Adrenal gland (tissue), 12 donors: Measurements from ENCODE around the gene AGBL1. TPM values are rescaled to one million over a fixed set of nuclear protein-coding genes. Genes with fewer than 3 reads are reported as not detected.

Experiments
- DNase-seq, 7 donors: peaks; one replicate each; pipeline ENCODE4 v3.0.0-alpha.2; 2019 to 2020
- H3K27ac ChIP-seq, 5 donors: fragments of 200-600 bp; sonication (generic) in 4 of 5; 1 replicate in 3 of 5; 2 replicates in 2 of 5; pipeline versions ENCODE4 v1.5.1 to v1.8.0; 2016 to 2020; ENCODE audit warnings: mild to moderate bottlenecking in 1 of 5
- H3K27me3 ChIP-seq: fragments of 200-600 bp; 2 replicates; pipeline ENCODE4 v1.8.0; 2021
- H3K36me3 ChIP-seq, 2 donors: fragments of 200-600 bp; replicated peaks in 1 of 2; 1 replicate in 1 of 2; 2 replicates in 1 of 2; pipeline versions ENCODE4 v1.5.1 to v1.8.0; 2018 to 2022
- H3K4me1 ChIP-seq, 2 donors: fragments of 200-600 bp; replicated peaks in 1 of 2; 1 replicate in 1 of 2; 2 replicates in 1 of 2; pipeline versions ENCODE4 v1.5.1 to v1.8.0; 2018 to 2021
- H3K4me3 ChIP-seq, 4 donors: fragments of 200-600 bp; sonication (generic) in 3 of 4; one replicate each; pipeline ENCODE4 v1.5.1; 2016 to 2018
- H3K9me3 ChIP-seq, 3 donors: fragments of 200-600 bp; sonication (generic) in 1 of 3; replicated peaks in 1 of 3; 1 replicate in 2 of 3; 2 replicates in 1 of 3; pipeline versions ENCODE4 v1.5.1 to v1.8.0; 2016 to 2021
- POLR2A ChIP-seq, 2 donors: fragments of 450-650 bp; IDR thresholded peaks; one replicate each; pipeline ENCODE4 v1.6.1; 2017; ENCODE audit warnings: antibody characterized with exemption in 2 of 2, mild to moderate bottlenecking in 2 of 2, moderate library complexity in 1 of 2
- WGBS, 4 donors: extraction: QIAGEN DNeasy Blood & Tissue Kit in 2 of 4; methylation state at CpG; one replicate each; pipeline versions ENCODE4 v1.1.5 to v1.1.7; 2013 to 2017; 5-methylcytosine and 5-hydroxymethylcytosine counted together
- intact Hi-C, 2 donors: fragments of 100-400 bp; cut with DNase I; formaldehyde crosslinking; loops; one replicate each; pipeline versions ENCODE4 v1.14.1 to v1.15.0; 2022 to 2023
- polyA plus RNA-seq, 3 donors: library from polyadenylated mRNA; stranded (reverse); fragments of 200-250 nt in 2 of 3; fragments of 350-450 nt in 1 of 3; fragmentation: Illumina TruSeq in 1 of 3; extraction: RNeasy Lipid Tissue Mini Kit (QIAGEN cat#74804) in 1 of 3; gene quantifications; one replicate each; pipeline ENCODE4 v1.2.3, GENCODE V29; 2013 to 2014
- total RNA-seq, 9 donors: library from RNA; depleted of rRNA in 4 of 9; stranded (reverse); fragments of >200 nt in 4 of 9; fragments of 120-200 nt in 1 of 9; fragmentation: NEBNext Ultra II Directional in 1 of 9; extraction: Animal tissue kit (Norgen Biotek cat#: 25700) in 1 of 9; gene quantifications; one replicate each; pipeline versions ENCODE4 v1.1.0 to v1.2.4, GENCODE V29; 2013 to 2023
- TF ChIP-seq, protein P1 (sequence below), 6 experiments: fragments of 450-650 bp in 4 of 6; fragments of 200-600 bp in 2 of 6; sonication (generic) in 1 of 6; IDR thresholded peaks; 1 replicate in 5 of 6; 2 replicates in 1 of 6; pipeline versions ENCODE4 v1.5.1 to v1.8.0; 2016 to 2021; ENCODE audit warnings: antibody characterized with exemption in 6 of 6, mild to moderate bottlenecking in 2 of 6, moderate library complexity in 1 of 6
- donor health status: healthy with polysubstance abuse.
- donor health status: Bipolar disorder and iron deficiency.
- donor health status: DM: yes; HTN: yes; CAD: no.
- donor health status: DM: no; HTN: no; CAD: no.
- donor health status: DM: no; HTN: no; CAD: no.
- donor health status: DM: yes; HTN: yes; CAD: no.

The AGBL1 gene
- total and polyA plus RNA-seq, 12 donors: 0.04 to 0.07 (median 0.06) TPM; not detected in 9

DNA sequence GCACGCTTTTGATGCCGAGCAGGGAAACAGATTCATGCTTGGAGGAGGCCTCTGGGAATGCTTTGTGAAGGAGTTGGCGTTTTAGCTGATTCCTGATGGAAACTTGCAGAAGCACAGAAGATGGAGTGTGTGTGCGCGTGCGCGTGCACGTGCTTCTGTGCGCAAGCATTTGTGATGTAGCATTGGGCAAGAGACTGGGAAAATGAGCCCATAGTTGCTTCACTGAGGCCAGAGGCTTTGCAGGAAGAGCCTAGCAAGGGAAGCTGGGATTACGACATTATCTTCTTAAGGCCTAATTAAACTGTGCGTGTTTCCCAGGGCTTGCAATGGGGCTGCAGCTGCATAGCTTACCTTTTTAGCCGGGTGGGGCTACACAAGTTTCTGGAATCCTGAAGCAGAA is 18.1 kb upstream of the AGBL1 start:
- no peak overlapping the region for H3K27ac ChIP-seq
- H3K9me3 ChIP-seq: no peaks in the 10 kb centered on the region
- DNase-seq: no peak
- no peak overlapping the region for H3K4me3 ChIP-seq
- intact Hi-C loops: no loop called here
- H3K27me3 ChIP-seq: no peaks in the 10 kb centered on the region
- no peaks in the 10 kb centered on the region for H3K36me3 ChIP-seq
- TF ChIP-seq POLR2A (IDR thresholded peaks at IDR 0.05): no peak
- TF ChIP-seq, protein P1, sequence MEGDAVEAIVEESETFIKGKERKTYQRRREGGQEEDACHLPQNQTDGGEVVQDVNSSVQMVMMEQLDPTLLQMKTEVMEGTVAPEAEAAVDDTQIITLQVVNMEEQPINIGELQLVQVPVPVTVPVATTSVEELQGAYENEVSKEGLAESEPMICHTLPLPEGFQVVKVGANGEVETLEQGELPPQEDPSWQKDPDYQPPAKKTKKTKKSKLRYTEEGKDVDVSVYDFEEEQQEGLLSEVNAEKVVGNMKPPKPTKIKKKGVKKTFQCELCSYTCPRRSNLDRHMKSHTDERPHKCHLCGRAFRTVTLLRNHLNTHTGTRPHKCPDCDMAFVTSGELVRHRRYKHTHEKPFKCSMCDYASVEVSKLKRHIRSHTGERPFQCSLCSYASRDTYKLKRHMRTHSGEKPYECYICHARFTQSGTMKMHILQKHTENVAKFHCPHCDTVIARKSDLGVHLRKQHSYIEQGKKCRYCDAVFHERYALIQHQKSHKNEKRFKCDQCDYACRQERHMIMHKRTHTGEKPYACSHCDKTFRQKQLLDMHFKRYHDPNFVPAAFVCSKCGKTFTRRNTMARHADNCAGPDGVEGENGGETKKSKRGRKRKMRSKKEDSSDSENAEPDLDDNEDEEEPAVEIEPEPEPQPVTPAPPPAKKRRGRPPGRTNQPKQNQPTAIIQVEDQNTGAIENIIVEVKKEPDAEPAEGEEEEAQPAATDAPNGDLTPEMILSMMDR (IDR thresholded peaks at IDR 0.05): no peak
- WGBS, 4 donors: 88 to 91% (median 89%) methylated on average over 11 to 12 of the region's 12 CpGs
- H3K4me1 ChIP-seq: no peaks in the 10 kb centered on the region

DNA sequence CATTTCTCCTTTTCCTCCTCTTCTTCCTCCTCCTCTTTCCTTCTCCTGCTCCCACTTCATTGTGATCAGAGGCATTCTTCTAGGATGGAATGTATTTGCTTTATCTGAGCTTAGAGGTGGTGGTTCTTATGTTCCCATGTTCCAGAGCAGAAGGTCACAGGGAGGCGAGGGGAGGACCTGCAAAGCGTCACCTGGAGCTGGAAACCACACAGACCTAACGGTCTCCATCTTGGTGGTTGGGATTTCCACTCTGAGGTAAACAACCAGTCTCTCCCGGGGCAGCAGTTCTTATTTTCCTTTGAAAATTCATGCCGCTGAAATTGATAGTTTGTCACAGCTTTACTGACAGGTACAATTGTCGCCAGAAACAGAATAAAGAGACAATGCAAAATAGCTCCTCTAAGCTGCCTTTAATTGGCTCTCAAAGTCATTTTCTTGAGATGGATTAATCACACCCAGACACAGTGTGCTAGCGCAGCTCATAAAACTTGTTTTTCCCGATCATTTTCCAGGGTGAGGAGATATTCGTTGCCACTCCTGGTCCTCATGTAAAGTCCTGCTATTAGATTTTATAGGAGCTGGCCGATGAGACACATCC is 16.9 kb upstream of the AGBL1 start:
- no peaks in the 10 kb centered on the region for H3K9me3 ChIP-seq
- H3K4me1 ChIP-seq: no peaks in the 10 kb centered on the region
- intact Hi-C loops: no loop called here
- H3K36me3 ChIP-seq: no peaks in the 10 kb centered on the region
- WGBS, 4 donors: 69 to 73% (median 71%) methylated on average over 10 of the region's 10 CpGs
- H3K27me3 ChIP-seq: no peaks in the 10 kb centered on the region
- no peak overlapping the region for H3K27ac ChIP-seq
- no peak overlapping the region for H3K4me3 ChIP-seq
- no peak for DNase-seq
- TF ChIP-seq POLR2A (IDR thresholded peaks at IDR 0.05): no peak
- TF ChIP-seq, protein P1 (IDR thresholded peaks at IDR 0.05): no peak

DNA sequence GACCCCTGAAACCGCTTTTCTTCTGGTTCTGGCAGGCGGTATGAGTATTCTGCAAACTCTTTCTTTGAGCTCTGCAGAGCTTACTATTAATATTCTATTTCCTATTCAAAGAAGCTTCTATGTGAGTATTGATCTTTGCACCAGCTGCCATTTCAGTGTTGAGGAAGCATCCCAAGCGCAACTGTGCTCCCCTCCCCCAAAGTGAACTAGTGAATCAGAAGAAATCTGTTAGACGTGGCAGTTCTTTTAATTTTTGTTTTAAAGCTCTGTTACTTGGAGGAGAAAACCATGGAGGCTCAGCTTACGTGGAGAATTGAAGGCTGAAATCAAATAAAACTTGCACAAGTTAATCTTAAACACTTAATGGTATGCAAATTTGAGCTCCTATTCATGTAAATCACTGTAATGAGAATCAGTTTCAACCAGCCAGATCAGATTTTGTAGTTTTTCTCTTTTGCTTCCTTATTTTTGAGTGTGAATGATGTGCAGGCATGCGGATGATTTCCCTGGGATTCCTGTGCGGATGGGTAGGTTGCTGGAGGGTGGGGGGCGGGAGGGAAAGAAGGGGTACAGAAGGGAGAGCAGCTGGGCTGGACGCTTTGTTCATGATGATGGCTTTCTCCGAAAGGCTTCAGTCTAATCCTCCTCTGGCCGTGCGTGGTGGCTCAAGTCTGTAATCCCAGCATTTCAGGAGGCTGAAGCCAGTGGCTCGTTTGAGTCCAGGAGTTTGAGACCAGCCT is 16.1 kb upstream of the AGBL1 start:
- Histone ChIP-seq H3K9me3 (no peaks in the 10 kb centered on the region), H3K27me3 (no peaks in the 10 kb centered on the region), H3K4me1 (no peaks in the 10 kb centered on the region), H3K36me3 (no peaks in the 10 kb centered on the region), H3K27ac (no peak overlapping the region), H3K4me3 (no peak overlapping the region)
- TF ChIP-seq, protein P1 (IDR thresholded peaks at IDR 0.05): no peak
- no peak for TF ChIP-seq POLR2A (IDR thresholded peaks at IDR 0.05)
- intact Hi-C loops: no loop called here
- DNase-seq: no peak
- 69 to 75% (median 71%) methylated on average over 13 of the region's 13 CpGs for WGBS, 4 donors

DNA sequence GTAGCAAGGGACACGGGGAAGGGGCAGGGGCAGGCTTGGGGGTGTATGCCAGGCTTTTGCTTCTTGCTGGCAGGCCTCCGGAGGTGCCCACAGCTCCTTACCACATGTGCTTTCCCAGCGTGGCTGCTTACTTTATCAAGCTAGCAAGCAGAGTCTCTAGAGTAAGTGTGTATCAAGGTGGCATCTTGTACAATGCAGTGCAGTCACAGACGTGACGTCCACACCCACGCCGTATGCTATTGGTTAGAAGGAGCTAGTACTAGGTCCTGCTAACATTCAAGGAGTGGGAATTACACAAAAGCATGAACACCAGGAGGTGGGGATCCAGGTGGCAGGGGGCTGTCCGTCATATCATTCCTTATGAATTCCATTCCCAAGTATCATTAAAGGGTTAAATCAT is 15.3 kb upstream of the AGBL1 start:
- H3K27ac ChIP-seq: no peak overlapping the region
- no peaks in the 10 kb centered on the region for H3K9me3 ChIP-seq
- DNase-seq: no peak
- no peaks in the 10 kb centered on the region for H3K36me3 ChIP-seq
- no peak overlapping the region for H3K4me3 ChIP-seq
- WGBS, 4 donors: 77 to 81% (median 77%) methylated on average over 7 to 8 of the region's 8 CpGs
- intact Hi-C loops: no loop called here
- no peaks in the 10 kb centered on the region for H3K27me3 ChIP-seq
- TF ChIP-seq POLR2A (IDR thresholded peaks at IDR 0.05): no peak
- TF ChIP-seq, protein P1 (IDR thresholded peaks at IDR 0.05): no peak
- no peaks in the 10 kb centered on the region for H3K4me1 ChIP-seq
